GM12878 (cell line): Measurements from ENCODE around the gene C5AR2. TPM values are rescaled to one million over a fixed set of nuclear protein-coding genes. Genes with fewer than 3 reads are reported as not detected.

Experiments
- ATAC-seq: fragments of 200-7000 bp; cut with Tn5 transposase; 3 replicates; pipeline ENCODE4 v1.9.1; 2020; ENCODE audit warnings: mild to moderate bottlenecking, moderate library complexity
- BruUV-seq: library from RNA; stranded (reverse); fragments of 400-500 nt; replicated peaks from 2 replicates; lab custom pipeline; 2021; lab: Mats Ljungman, UMichigan
- CTCF ChIA-PET: fragments of 300-600 bp; sonication (Branson Sonifier 250); formaldehyde crosslinking; extraction: SDS; loops from one replicate; lab custom pipeline; 2021; ENCODE audit warnings: inconsistent platforms; lab: Yijun Ruan, JAX
- POLR2A ChIA-PET: fragments of 350-600 bp; formaldehyde crosslinking; extraction: SDS; loops from one replicate; lab custom pipeline; 2021; ENCODE audit warnings: inconsistent platforms; lab: Charles Lee
- RAD21 ChIA-PET: fragments of 300-600 bp; sonication (Branson Sonifier 250); formaldehyde crosslinking; loops from one replicate; lab custom pipeline; 2023; ENCODE audit warnings: antibody characterized with exemption; ENCODE audit not compliant: unreplicated experiment; lab: Charles Lee
- SMC1A ChIA-PET: fragments of 300-600 bp; sonication (Branson Sonifier 250); formaldehyde crosslinking; loops from one replicate; lab custom pipeline; 2023; ENCODE audit not compliant: unreplicated experiment, uncharacterized antibody; lab: Charles Lee
- DNase-seq: peaks from one replicate; pipeline ENCODE4 v3.0.0-alpha.2; 2011; ENCODE audit warnings: low read depth, low spot score
- FAIRE-seq: peaks from 3 replicates; lab custom pipeline; 2011; peaks lifted over from hg19 to GRCh38; lab: Jason Lieb, UNC
- H2AFZ ChIP-seq: 2 replicates; pipeline ENCODE4 v1.6.0; 2011; ENCODE audit warnings: low read depth, low read length, control low read depth; ENCODE audit not compliant: control insufficient read depth
- H3K27ac ChIP-seq: 2 replicates; pipeline ENCODE4 v1.5.1; 2011; ENCODE audit warnings: control low read depth; ENCODE audit not compliant: control insufficient read depth, insufficient read depth
- H3K27me3 ChIP-seq, 2 experiments: replicated peaks in 1 of 2; 2 replicates each; pipeline versions ENCODE4 v1.6.0 to v1.6.1; 2011; ENCODE audit warnings: low read length in 1 of 2; ENCODE audit not compliant: control insufficient read depth in 2 of 2, insufficient read depth in 2 of 2
- H3K36me3 ChIP-seq, 2 experiments: 2 replicates each; pipeline ENCODE4 v1.5.1; 2011; ENCODE audit warnings: low read length in 1 of 2; ENCODE audit not compliant: control insufficient read depth in 2 of 2, insufficient read depth in 2 of 2
- H3K4me1 ChIP-seq: 2 replicates; pipeline ENCODE4 v1.6.1; 2011; ENCODE audit warnings: mild to moderate bottlenecking, low read length, moderate library complexity, mixed read lengths; ENCODE audit not compliant: control insufficient read depth, insufficient read depth
- H3K4me2 ChIP-seq: 2 replicates; pipeline ENCODE4 v1.6.0; 2011; ENCODE audit warnings: control low read depth; ENCODE audit not compliant: control insufficient read depth, insufficient read depth
- H3K4me3 ChIP-seq: fragments of 200-600 bp; sonication (generic); 2 replicates; pipeline ENCODE4 v1.5.1; 2016
- H3K79me2 ChIP-seq: 2 replicates; pipeline ENCODE4 v1.6.0; 2011; ENCODE audit warnings: low read length; ENCODE audit not compliant: control insufficient read depth, insufficient read depth
- H3K9ac ChIP-seq: 2 replicates; pipeline ENCODE4 v1.8.0; 2011; ENCODE audit warnings: low read length, control low read depth, mixed read lengths; ENCODE audit not compliant: control insufficient read depth, insufficient read depth
- H3K9me3 ChIP-seq: replicated peaks from 3 replicates; pipeline ENCODE4 v1.5.1; 2011; ENCODE audit warnings: mild to moderate bottlenecking, low read length; ENCODE audit not compliant: control insufficient read depth, insufficient read depth
- H4K20me1 ChIP-seq: 2 replicates; pipeline ENCODE4 v1.6.0; 2011; ENCODE audit not compliant: control insufficient read depth, insufficient read depth
- ATF2 ChIP-seq: IDR thresholded peaks from 2 replicates; pipeline ENCODE4 v1.6.1; 2012; ENCODE audit warnings: low read length, inconsistent platforms
- E2F4 ChIP-seq: IDR thresholded peaks from 2 replicates; pipeline ENCODE4 v1.6.1; 2012; ENCODE audit warnings: low read depth, low read length, improper control_type of control experiment
- ETV6 ChIP-seq, 2 experiments: fragments of 450-650 bp in 1 of 2; IDR thresholded peaks in 1 of 2; conservative IDR thresholded peaks in 1 of 2; 2 replicates each; pipeline ENCODE4 v1.6.1; 2014; ENCODE audit warnings: antibody characterized with exemption in 1 of 2, borderline replicate concordance in 1 of 2, low read depth in 1 of 2, mild to moderate bottlenecking in 1 of 2, moderate library complexity in 1 of 2
- USF1 ChIP-seq: IDR thresholded peaks from 2 replicates; pipeline ENCODE4 v1.6.1; 2011; ENCODE audit warnings: borderline replicate concordance, low read depth, mild to moderate bottlenecking, moderate library complexity, mixed read lengths, low read length; ENCODE audit not compliant: insufficient read depth; ENCODE audit errors: extremely low read length
- WGBS: methylation state at CpG from one replicate; pipeline ENCODE4 v1.1.6; 2016; ENCODE audit warnings: low lambda C conversion rate; ENCODE audit not compliant: insufficient replicate concordance, insufficient coverage; ENCODE audit errors: missing lambda C conversion rate; 5-methylcytosine and 5-hydroxymethylcytosine counted together
- in situ Hi-C: fragments of 300-500 bp; cut with MboI; formaldehyde crosslinking; loops from 9 replicates; pipeline ENCODE4 v1.14.3; 2018; ENCODE audit warnings: mixed read lengths
- intact Hi-C: fragments of 100-400 bp; cut with micrococcal nuclease; formaldehyde crosslinking; loops from one replicate; pipeline ENCODE4 v1.14.2; 2022; ENCODE audit not compliant: unreplicated experiment
- polyA plus RNA-seq, 11 experiments: library from polyadenylated mRNA; depleted of rRNA in 4 of 11; unstranded in 6 of 11; stranded (reverse) in 5 of 11; fragments of >200 nt; fragmentation: Nextera tagmentation in 4 of 11; fragmentation: Illumina TruSeq in 1 of 11; extraction: Ambion mirVana in 4 of 11; extraction: Trizol in 1 of 11; gene quantifications; 1 replicate in 1 of 11; 2 replicates in 10 of 11; pipeline versions ENCODE4 v1.2.1 to v1.2.3, GENCODE V29; 2011 to 2016; ENCODE audit warnings: inconsistent platforms in 2 of 11, missing spikeins in 2 of 11, low read depth in 1 of 11
- total RNA-seq, 4 experiments: library from RNA; depleted of rRNA in 3 of 4; stranded (reverse); fragments of >200 nt in 3 of 4; fragmentation: Illumina TruSeq in 1 of 4; extraction: Trizol in 1 of 4; gene quantifications; 2 replicates each; pipeline versions ENCODE4 v1.2.1 to v1.2.3, GENCODE V29; 2013 to 2021
- TF ChIP-seq, protein P1 (sequence below): fragments of 450-650 bp; formaldehyde crosslinking; IDR thresholded peaks from 2 replicates; pipeline ENCODE4 v1.4.0; 2022; ENCODE audit warnings: mild to moderate bottlenecking, moderate library complexity

C5AR2 gene
- total and polyA plus RNA-seq, 10 of the 15 experiments (the other 5 are each of a cell fraction or from before 2014, with no cell fraction given): 0.01 TPM; not detected in 9

- H3K9me3 ChIP-seq: no peaks in the 10 kb centered on the region; the same call in 2 of the 3 replicates
- peak; percentile 10; the same call in 2 of the 3 replicates for ATAC-seq
Observed at GRCh38 chr19:47306303-47306702, 25.7 kb upstream of the C5AR2 start.

More at GRCh38 chr19:47306303-47306702, 25.7 kb upstream of the C5AR2 start:
- Histone ChIP-seq H2AFZ (no peak overlapping the region), H3K27ac (no peak overlapping the region), H4K20me1 (no peaks in the 10 kb centered on the region), H3K79me2 (no peaks in the 10 kb centered on the region), H3K9ac (no peak overlapping the region), H3K4me2 (no peak overlapping the region), H3K36me3 (no peaks in the 10 kb centered on the region; a peak in 1 of 4 replicates), H3K4me1 (peaks cover 7% of the 10 kb centered on the region), H3K4me3 (no peak overlapping the region), H3K27me3 (no peaks in the 10 kb centered on the region)
- intact Hi-C loops (no loop called here), in situ Hi-C loops (no loop called here)
- POLR2A ChIA-PET: no interaction called here
- BruUV-seq: no TSS peak
- FAIRE-seq (no peak), DNase-seq (no peak)
- CTCF ChIA-PET: interaction anchor here (1.5 to 2.5 kb wide), 6 partner anchors 10 to 177 kb away, joined by 4 to 21 read pairs (median 7); no protein-coding TSS in a partner anchor
- RAD21 ChIA-PET: no interaction called here
- WGBS: 42% methylated on average over 3 of the region's 3 CpGs
- TF ChIP-seq E2F4: no peak
- TF ChIP-seq, protein P1, sequence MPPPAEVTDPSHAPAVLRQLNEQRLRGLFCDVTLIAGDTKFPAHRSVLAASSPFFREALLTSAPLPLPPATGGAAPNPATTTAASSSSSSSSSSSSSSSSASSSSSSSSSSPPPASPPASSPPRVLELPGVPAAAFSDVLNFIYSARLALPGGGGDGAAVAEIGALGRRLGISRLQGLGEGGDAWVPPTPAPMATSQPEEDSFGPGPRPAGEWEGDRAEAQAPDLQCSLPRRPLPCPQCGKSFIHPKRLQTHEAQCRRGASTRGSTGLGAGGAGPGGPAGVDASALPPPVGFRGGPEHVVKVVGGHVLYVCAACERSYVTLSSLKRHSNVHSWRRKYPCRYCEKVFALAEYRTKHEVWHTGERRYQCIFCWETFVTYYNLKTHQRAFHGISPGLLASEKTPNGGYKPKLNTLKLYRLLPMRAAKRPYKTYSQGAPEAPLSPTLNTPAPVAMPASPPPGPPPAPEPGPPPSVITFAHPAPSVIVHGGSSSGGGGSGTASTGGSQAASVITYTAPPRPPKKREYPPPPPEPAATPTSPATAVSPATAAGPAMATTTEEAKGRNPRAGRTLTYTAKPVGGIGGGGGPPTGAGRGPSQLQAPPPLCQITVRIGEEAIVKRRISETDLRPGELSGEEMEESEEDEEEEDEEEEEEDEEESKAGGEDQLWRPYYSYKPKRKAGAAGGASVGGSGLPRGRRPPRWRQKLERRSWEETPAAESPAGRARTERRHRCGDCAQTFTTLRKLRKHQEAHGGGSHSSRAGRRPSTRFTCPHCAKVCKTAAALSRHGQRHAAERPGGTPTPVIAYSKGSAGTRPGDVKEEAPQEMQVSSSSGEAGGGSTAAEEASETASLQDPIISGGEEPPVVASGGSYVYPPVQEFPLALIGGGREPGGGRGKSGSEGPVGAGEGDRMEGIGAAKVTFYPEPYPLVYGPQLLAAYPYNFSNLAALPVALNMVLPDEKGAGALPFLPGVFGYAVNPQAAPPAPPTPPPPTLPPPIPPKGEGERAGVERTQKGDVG (CRISPR knock-in tag): no peak
- TF ChIP-seq USF1: no peak
- TF ChIP-seq ETV6 (conservative IDR thresholded peaks at IDR 0.05 in 1 of 2, IDR thresholded peaks at IDR 0.05 in 1 of 2; ENCODE audit: borderline replicate concordance in 1 of 2, low read depth in 1 of 2): no peak
- TF ChIP-seq ATF2: no peak
- SMC1A ChIA-PET: interaction anchor here (0.6 to 1.4 kb wide), 3 partner anchors 28 to 68 kb away, joined by 3 to 4 read pairs (median 4); no protein-coding TSS in a partner anchor
